GM19324 (cell line): ENCODE data around the gene C6orf47.
"Not testable (repeated sequence)": the region's sequence is repeated elsewhere in the genome, so short reads cannot be mapped to it uniquely, and the experiment has no call there.

Experiments
- ATAC-seq: cut with Tn5 transposase; IDR thresholded peaks from one replicate; pipeline ENCODE4 v1.9.1; 2021; ENCODE audit warnings: mild to moderate bottlenecking, moderate library complexity; ENCODE audit not compliant: unreplicated experiment, low FRiP score

The C6orf47 gene

GRCh38 chr6:31660381-31661261, at the start of gene C6orf47:
Gene C6orf47 (minus strand): TSS chr6:31660778. CDS start chr6:31659947, 831 bp downstream.
- ATAC-seq = peak; percentile 38

- ATAC-seq = not testable (repeated sequence)
These were observed 48.6 kb upstream of the C6orf47 start for GRCh38 chr6:31709157-31709556.

GRCh38 chr6:31708224-31708623, 47.6 kb upstream of the C6orf47 start:
- no peak for ATAC-seq

- ATAC-seq = no peak
These were observed 47.1 kb upstream of the C6orf47 start for GRCh38 chr6:31707701-31708100.

GRCh38 chr6:31706599-31706998, 46.0 kb upstream of the C6orf47 start, which contains the start of gene LY6G6F:
Gene LY6G6F (plus strand): TSS chr6:31706866. CDS start chr6:31706907, 41 bp downstream.
- ATAC-seq = no peak

GRCh38 chr6:31705931-31706330, 45.4 kb upstream of the C6orf47 start:
- ATAC-seq = no peak

GRCh38 chr6:31702819-31703716, 42.5 kb upstream of the C6orf47 start, which contains the start of gene ABHD16A:
Gene ABHD16A (minus strand): TSS chr6:31703324. CDS start chr6:31703281, 43 bp downstream.
- ATAC-seq = peak; percentile 79

GRCh38 chr6:31702405-31702818, 41.8 kb upstream of the C6orf47 start:
- ATAC-seq = no peak

GRCh38 chr6:31701666-31702404, 41.3 kb upstream of the C6orf47 start:
- no peak for ATAC-seq

GRCh38 chr6:31700740-31701401, 40.3 kb upstream of the C6orf47 start:
- no peak for ATAC-seq

- ATAC-seq = no peak
These were observed 37.0 kb upstream of the C6orf47 start for GRCh38 chr6:31697555-31697954.

GRCh38 chr6:31693535-31693934, 33.0 kb upstream of the C6orf47 start:
- no peak for ATAC-seq

- no peak for ATAC-seq
These were observed 32.3 kb upstream of the C6orf47 start for GRCh38 chr6:31692886-31693285.

- no peak for ATAC-seq
These were observed 31.8 kb upstream of the C6orf47 start for GRCh38 chr6:31692353-31692752.

- no peak for ATAC-seq
These were observed 31.1 kb upstream of the C6orf47 start for GRCh38 chr6:31691564-31692108.

GRCh38 chr6:31691078-31691463, 30.5 kb upstream of the C6orf47 start:
- ATAC-seq = no peak

GRCh38 chr6:31690231-31691077, 29.9 kb upstream of the C6orf47 start:
- ATAC-seq = no peak

- no peak for ATAC-seq
These were observed 28.9 kb upstream of the C6orf47 start for GRCh38 chr6:31689249-31690110.
